Peyer's patch (tissue), 4 donors: Measurements from ENCODE around the gene PLA2G6. TPM values are rescaled to one million over a fixed set of nuclear protein-coding genes. Genes with fewer than 3 reads are reported as not detected.

Source experiments
- DNase-seq, 3 donors: peaks; one replicate each; pipeline ENCODE4 v3.0.0-alpha.2; 2017 to 2019
- H3K27ac ChIP-seq, 4 donors: fragments of 200-600 bp; sonication (generic); one replicate each; pipeline ENCODE4 v1.5.1; 2016 to 2019
- H3K27me3 ChIP-seq, 2 donors: fragments of 200-600 bp; sonication (generic); one replicate each; pipeline ENCODE4 v1.5.1; 2019
- H3K36me3 ChIP-seq, 3 donors: fragments of 200-600 bp; sonication (generic); one replicate each; pipeline ENCODE4 v1.5.1; 2016 to 2019
- H3K4me1 ChIP-seq, 4 donors: fragments of 200-600 bp; sonication (generic); one replicate each; pipeline ENCODE4 v1.5.1; 2016 to 2019
- H3K4me3 ChIP-seq, 4 donors: fragments of 200-600 bp; sonication (generic); 1 replicate in 3 of 4; 2 replicates in 1 of 4; pipeline ENCODE4 v1.5.1; 2016 to 2019; ENCODE audit warnings: mild to moderate bottlenecking in 1 of 4
- H3K9me3 ChIP-seq, 4 donors: fragments of 200-600 bp; sonication (generic); one replicate each; pipeline ENCODE4 v1.5.1; 2016 to 2019; ENCODE audit warnings: mild to moderate bottlenecking in 1 of 4
- CTCF ChIP-seq, 6 experiments: fragments of 450-650 bp in 4 of 6; fragments of 200-600 bp in 2 of 6; sonication (generic) in 1 of 6; IDR thresholded peaks; one replicate each; pipeline ENCODE4 v1.5.1; 2017 to 2019; ENCODE audit warnings: antibody characterized with exemption in 6 of 6, mild to moderate bottlenecking in 3 of 6, moderate library complexity in 1 of 6
- POLR2A ChIP-seq, 2 donors: fragments of 450-650 bp; IDR thresholded peaks; one replicate each; pipeline ENCODE4 v1.5.1; 2017; ENCODE audit warnings: antibody characterized with exemption in 2 of 2, mild to moderate bottlenecking in 2 of 2, moderate library complexity in 2 of 2
- total RNA-seq, 4 donors: library from RNA; depleted of rRNA; stranded (reverse); fragments of >200 nt; gene quantifications; one replicate each; pipeline ENCODE4 v1.1.0, GENCODE V29; 2016

PLA2G6 gene
- total RNA-seq, 4 donors from 2014 or later, result 19.3 to 102 (median 60.6) TPM

GRCh38 chr22:38190581-38190980 lies 9.0 kb upstream of the PLA2G6 start:
- TF ChIP-seq POLR2A (IDR thresholded peaks at IDR 0.05) (no peak), CTCF (IDR thresholded peaks at IDR 0.05) (no peak)
- no peak for DNase-seq
- Histone ChIP-seq H3K9me3 (no peaks in the 10 kb centered on the region), H3K36me3 (no peaks in the 10 kb centered on the region), H3K27me3 (no peaks in the 10 kb centered on the region), H3K4me3 (no peak overlapping the region), H3K4me1 (peaks cover 0 to 7% (median 0%) of the 10 kb centered on the region in 4 donors), H3K27ac (no peak overlapping the region)

- Histone ChIP-seq H3K36me3 (no peaks in the 10 kb centered on the region), H3K9me3 (no peaks in the 10 kb centered on the region), H3K27me3 (no peaks in the 10 kb centered on the region), H3K4me1 (peaks cover 0 to 7% (median 0%) of the 10 kb centered on the region in 4 donors), H3K27ac (no peak overlapping the region), H3K4me3 (no peak overlapping the region)
- no peak for TF ChIP-seq CTCF (IDR thresholded peaks at IDR 0.05)
- no peak for TF ChIP-seq POLR2A (IDR thresholded peaks at IDR 0.05)
- no peak for DNase-seq
Observed at GRCh38 chr22:38189104-38189503, 7.5 kb upstream of the PLA2G6 start.

- no peaks in the 10 kb centered on the region for H3K9me3 ChIP-seq
- H3K27ac ChIP-seq, result peak overlapping the region in 1 of 4 donors; percentile 5
- peaks cover 0 to 7% (median 0%) of the 10 kb centered on the region in 4 donors for H3K4me1 ChIP-seq
- TF ChIP-seq POLR2A (IDR thresholded peaks at IDR 0.05) (no peak), CTCF (IDR thresholded peaks at IDR 0.05) (no peak)
- no peak overlapping the region for H3K4me3 ChIP-seq
- H3K27me3 ChIP-seq, result no peaks in the 10 kb centered on the region
- H3K36me3 ChIP-seq, result no peaks in the 10 kb centered on the region
- no peak for DNase-seq
Observed at GRCh38 chr22:38187413-38188212, 6.0 kb upstream of the PLA2G6 start.

GRCh38 chr22:38186429-38186828 lies 4.8 kb upstream of the PLA2G6 start:
- no peak for DNase-seq
- Histone ChIP-seq H3K27ac (no peak overlapping the region), H3K4me3 (no peak overlapping the region)

GRCh38 chr22:38184788-38185187 lies 3.2 kb upstream of the PLA2G6 start:
- H3K9me3 ChIP-seq, result no peaks in the 10 kb centered on the region
- no peaks in the 10 kb centered on the region for H3K27me3 ChIP-seq
- DNase-seq, result no peak
- no peak overlapping the region for H3K4me3 ChIP-seq
- no peaks in the 10 kb centered on the region for H3K36me3 ChIP-seq
- TF ChIP-seq CTCF (IDR thresholded peaks at IDR 0.05) (no peak), POLR2A (IDR thresholded peaks at IDR 0.05) (no peak)
- H3K4me1 ChIP-seq, result peaks cover 0 to 18% (median 2%) of the 10 kb centered on the region in 4 donors
- no peak overlapping the region for H3K27ac ChIP-seq

More at GRCh38 chr22:38186429-38186828, 4.8 kb upstream of the PLA2G6 start:
- H3K36me3 ChIP-seq, result no peaks in the 10 kb centered on the region
- no peaks in the 10 kb centered on the region for H3K9me3 ChIP-seq
- no peaks in the 10 kb centered on the region for H3K27me3 ChIP-seq
- TF ChIP-seq POLR2A (IDR thresholded peaks at IDR 0.05) (no peak), CTCF (IDR thresholded peaks at IDR 0.05) (no peak)
- peaks cover 0 to 7% (median 0%) of the 10 kb centered on the region in 4 donors for H3K4me1 ChIP-seq
